Jurkat, Clone E6-1 (cell line): ENCODE results near the gene SLCO2A1.

Experiments
- DNase-seq: peaks from one replicate; pipeline ENCODE4 v3.0.0-alpha.2; 2011; ENCODE audit warnings: low read depth, low spot score
- H3K4me3 ChIP-seq: 2 replicates; pipeline ENCODE4 v1.5.1; 2011; ENCODE audit warnings: mild to moderate bottlenecking, low read length, control low read depth, moderate library complexity

The SLCO2A1 gene

GRCh38 chr3:134038071-134038491 is 8.4 kb upstream of the SLCO2A1 start:
- no peak for DNase-seq
- H3K4me3 ChIP-seq: no peak overlapping the region

- H3K4me3 ChIP-seq: no peak overlapping the region
- no peak for DNase-seq
Measured at GRCh38 chr3:134037168-134037567, 7.4 kb upstream of the SLCO2A1 start.

GRCh38 chr3:134036291-134036690 is 6.6 kb upstream of the SLCO2A1 start:
- no peak overlapping the region for H3K4me3 ChIP-seq
- DNase-seq: no peak

GRCh38 chr3:134035836-134036235 is 6.1 kb upstream of the SLCO2A1 start:
- no peak for DNase-seq
- no peak overlapping the region for H3K4me3 ChIP-seq

- DNase-seq: no peak
- no peak overlapping the region for H3K4me3 ChIP-seq
Measured at GRCh38 chr3:134034005-134034785, 4.5 kb upstream of the SLCO2A1 start.

GRCh38 chr3:134033315-134033996 is 3.7 kb upstream of the SLCO2A1 start:
- no peak overlapping the region for H3K4me3 ChIP-seq
- no peak for DNase-seq

- DNase-seq: no peak
- H3K4me3 ChIP-seq: no peak overlapping the region
Measured at GRCh38 chr3:134031348-134031915, 1.7 kb upstream of the SLCO2A1 start.

GRCh38 chr3:134030379-134031347 is 938 bp upstream of the SLCO2A1 start:
- DNase-seq: no peak
- H3K4me3 ChIP-seq: no peak overlapping the region

GRCh38 chr3:134029256-134029733 is 430 bp downstream of the SLCO2A1 start:
- H3K4me3 ChIP-seq: no peak overlapping the region
- DNase-seq: no peak

- DNase-seq: peak; percentile 10
- H3K4me3 ChIP-seq: no peak overlapping the region
Measured at GRCh38 chr3:134028486-134029255, 1.1 kb downstream of the SLCO2A1 start.

GRCh38 chr3:134027631-134028030 is 2.1 kb downstream of the SLCO2A1 start:
- DNase-seq: no peak
- no peak overlapping the region for H3K4me3 ChIP-seq

GRCh38 chr3:134020135-134020680 is 9.5 kb downstream of the SLCO2A1 start:
- no peak for DNase-seq
- H3K4me3 ChIP-seq: no peak overlapping the region

GRCh38 chr3:134018850-134019249 is 10.9 kb downstream of the SLCO2A1 start:
- no peak overlapping the region for H3K4me3 ChIP-seq
- DNase-seq: no peak

GRCh38 chr3:134018406-134018805 is 11.3 kb downstream of the SLCO2A1 start:
- H3K4me3 ChIP-seq: no peak overlapping the region
- no peak for DNase-seq

GRCh38 chr3:134017490-134017889 is 12.2 kb downstream of the SLCO2A1 start:
- H3K4me3 ChIP-seq: no peak overlapping the region
- DNase-seq: no peak

GRCh38 chr3:134014270-134014669 is 15.5 kb downstream of the SLCO2A1 start:
- H3K4me3 ChIP-seq: no peak overlapping the region
- no peak for DNase-seq

- DNase-seq: no peak
- no peak overlapping the region for H3K4me3 ChIP-seq
Measured at GRCh38 chr3:134013280-134013679, 16.4 kb downstream of the SLCO2A1 start.

- DNase-seq: no peak
- H3K4me3 ChIP-seq: no peak overlapping the region
Measured at GRCh38 chr3:134009345-134010000, 20.3 kb downstream of the SLCO2A1 start.
